NCI-H526 (cell line): ENCODE results near the gene FBXL13.
"Not testable (repeated sequence)": the region's sequence is repeated elsewhere in the genome, so short reads cannot be mapped to it uniquely, and the experiment has no call there.

Experiments
- DNase-seq, 2 experiments: peaks; one replicate each; lab custom pipeline; 2025; lab: John Stamatoyannopoulos, UW

The FBXL13 gene

DNA sequence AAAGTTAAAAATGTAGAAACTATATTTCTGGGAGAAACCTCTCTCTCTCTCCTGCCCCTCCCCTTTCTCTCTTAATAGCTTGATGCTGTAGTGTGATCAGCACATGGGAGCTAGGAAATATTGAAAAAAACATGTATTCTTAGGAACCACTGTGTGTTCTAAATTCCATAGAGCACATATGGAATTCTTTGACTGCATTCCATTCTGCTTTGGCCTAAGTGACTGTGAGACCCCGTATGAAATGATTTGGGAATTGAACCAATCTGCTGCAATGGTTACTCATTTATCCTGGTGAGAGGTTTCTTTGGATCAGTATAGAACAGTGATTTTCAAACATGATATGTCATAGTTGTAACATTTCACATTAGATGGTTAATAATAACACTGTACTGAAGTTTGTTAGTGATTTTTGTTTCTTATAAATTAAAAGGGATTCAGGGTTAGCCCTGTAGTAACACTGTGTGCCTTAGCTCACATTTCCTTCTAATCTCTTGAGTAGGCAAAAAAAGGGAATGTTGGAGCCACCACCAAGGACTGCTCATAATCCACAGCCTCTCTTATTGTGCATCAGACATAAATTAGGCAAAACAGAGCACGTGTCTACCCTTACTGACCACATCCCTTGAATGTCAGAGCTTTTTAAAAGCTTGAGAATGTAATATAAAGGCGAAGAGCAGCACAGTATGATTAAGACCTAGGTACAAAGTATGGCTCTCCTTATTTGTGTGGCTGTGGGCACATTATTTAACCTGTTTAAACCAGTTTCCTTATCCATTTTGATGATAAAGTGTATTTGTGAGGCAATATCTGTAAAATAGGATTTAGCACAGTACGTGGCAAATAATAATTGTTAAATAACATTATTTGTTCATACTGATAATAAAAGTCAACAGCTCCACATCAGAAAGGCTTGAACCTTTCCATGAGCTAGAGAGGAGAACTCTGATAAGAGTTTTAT, 256.7 kb downstream of the FBXL13 start:
- DNase-seq = peak in 1 of 2 experiments; percentile 2

DNA sequence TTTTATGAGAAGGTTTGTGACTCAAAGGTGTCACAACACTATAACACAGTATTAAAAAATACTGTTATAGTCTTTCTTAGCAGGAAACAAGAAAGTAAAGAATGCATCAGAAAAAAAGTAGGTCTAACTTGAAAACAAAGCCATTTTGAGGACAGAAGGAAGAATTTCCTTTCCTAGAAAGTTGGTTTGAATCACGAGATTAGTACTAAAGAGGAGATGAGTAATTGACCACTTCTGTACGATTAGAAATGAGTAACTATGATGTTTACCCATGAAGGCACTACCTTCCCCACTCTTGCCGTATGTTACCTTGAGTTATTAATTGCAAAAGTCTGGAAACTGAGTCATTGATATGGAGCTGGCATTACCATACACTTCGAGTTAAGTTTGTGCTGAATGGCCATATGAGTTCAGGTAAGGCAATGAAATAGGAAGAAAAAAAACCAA, 260.5 kb downstream of the FBXL13 start:
- DNase-seq = no peak

DNA sequence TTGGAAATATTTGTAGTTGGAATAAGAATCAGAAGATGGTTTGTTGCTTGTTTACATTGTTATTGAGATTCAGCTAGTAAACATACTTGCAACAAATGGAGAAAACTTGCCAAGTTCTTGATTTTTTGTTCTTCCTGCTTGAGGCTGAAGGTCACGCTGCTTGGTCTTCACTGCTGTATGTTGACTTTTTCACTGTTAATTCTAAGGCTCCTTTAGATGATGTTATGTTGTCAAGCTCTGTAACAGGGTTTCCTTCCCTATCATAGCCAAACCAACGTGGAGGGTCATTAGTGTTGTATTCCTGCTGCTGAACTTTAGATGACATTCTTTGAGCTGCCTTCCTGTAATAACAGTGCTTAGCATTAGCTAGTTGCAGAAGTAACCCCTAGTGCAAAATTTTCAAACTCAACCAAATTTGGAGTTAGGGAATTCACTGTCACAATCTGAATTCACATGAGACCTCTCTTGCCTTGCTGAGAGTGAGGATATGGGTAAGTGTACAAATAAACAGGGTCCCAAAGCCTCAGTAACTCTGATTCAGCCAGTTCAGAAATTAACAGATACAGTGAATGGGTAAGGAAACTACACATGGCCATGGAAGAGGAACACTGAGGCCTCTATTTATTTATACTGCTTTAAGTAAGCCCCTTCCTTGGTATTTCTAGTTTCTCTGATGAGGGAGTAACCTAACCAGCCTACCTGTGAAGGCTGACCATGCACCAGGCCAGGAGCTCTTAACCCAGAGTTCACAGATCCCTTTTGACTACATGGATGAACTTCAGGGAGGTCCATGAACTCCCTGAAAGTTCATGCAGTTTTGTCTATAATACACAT, 261.2 kb downstream of the FBXL13 start:
- no peak for DNase-seq

GRCh38 chr7:102811942-102812678, 262.5 kb downstream of the FBXL13 start:
- DNase-seq = no peak

DNA sequence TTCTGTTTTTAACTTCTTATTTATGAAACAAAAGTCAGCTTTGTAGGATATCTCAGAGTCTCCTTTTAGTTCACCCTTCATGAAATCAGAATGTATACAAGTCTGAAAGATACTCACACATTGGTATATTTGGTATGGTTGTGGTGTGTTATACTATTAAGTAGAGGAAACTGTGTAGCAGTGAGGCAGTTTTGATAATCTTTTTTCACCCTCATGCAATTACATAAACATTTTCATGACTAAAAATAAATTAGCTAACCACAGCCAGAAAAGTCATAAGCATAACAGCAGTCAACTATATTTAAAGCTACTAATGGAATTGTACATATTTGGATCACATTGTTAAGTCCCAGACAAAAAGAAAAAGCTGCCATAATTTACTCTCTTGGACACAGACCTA, 263.7 kb downstream of the FBXL13 start:
- no peak for DNase-seq

DNA sequence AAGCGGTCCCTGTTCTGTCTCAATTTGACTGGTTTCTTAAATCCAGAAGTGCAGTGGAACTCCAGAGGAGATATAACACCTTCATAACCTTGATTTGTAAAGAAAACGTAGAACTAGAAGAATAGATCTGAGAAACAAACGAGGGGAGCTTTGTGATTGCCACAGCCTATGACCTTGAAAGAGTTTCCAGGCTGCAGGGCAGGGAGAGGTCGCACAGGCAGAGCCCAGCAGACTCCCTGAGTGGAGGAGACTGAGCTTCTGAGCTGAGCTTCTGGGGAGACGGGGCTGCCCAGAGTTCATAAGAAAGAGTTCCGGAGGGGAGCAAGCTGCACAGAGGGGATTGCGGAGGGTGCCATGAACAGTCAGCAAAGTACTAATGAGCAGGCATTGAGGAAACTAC, 268.0 kb downstream of the FBXL13 start:
- no peak for DNase-seq

- not testable (repeated sequence) for DNase-seq
Observed at GRCh38 chr7:102795987-102796595, 278.5 kb downstream of the FBXL13 start.

DNA sequence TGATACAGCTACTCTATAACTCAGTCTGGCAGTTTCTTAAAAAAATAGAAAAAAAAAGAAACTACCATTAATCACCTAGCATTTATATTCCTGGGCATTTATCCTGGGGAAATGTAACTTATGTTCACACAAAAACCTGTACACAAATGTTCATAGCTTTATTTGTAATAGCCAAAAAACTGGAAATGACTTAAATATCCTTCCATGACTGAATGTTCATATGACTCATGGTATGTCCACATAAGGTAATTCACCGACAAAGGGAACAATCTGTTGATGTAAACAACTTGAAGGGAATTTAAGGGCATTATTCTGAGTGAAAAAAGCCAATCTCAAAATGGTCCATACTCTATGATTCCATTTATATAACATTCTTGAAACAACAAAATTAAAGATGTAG, 280.0 kb downstream of the FBXL13 start:
- not testable (repeated sequence) for DNase-seq

GRCh38 chr7:102791831-102792230, 282.8 kb downstream of the FBXL13 start:
- DNase-seq = not testable (repeated sequence)

- not testable (repeated sequence) for DNase-seq
Observed at GRCh38 chr7:102791367-102791766, 283.2 kb downstream of the FBXL13 start.

DNA sequence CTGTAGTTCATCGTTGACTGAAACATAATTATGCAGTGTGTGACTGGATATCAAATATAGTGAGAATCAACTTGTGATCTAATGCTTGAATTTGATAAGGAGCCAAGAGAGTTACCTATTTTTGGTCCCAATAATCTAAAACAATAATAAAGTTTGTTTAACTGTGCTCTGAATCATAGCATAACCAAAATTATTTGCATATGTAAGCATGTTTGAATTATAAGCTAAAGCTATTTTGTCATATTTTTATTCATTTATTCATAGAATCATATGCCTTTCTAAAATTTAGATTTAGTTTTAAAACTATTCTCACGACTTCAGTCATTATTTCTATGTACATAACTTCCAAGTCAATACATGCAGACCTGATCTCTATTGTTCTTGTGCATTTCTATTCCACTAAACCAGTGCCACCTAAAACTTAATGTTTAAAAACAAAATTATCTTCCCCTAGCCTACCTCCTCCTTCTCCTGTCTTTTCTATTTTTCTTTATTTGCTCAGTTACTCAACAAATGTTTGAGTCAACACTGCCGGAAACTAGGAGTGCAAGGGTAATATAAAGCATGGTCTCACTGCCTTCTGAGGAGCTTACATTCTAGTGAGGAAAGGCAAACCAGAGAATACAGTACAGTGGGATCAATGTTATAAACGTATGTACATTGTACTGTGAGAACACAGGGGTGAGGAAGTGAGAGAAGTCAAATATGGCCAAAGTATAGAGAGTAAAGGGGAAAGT, 284.1 kb downstream of the FBXL13 start:
- not testable (repeated sequence) for DNase-seq

- DNase-seq = not testable (repeated sequence)
Observed at GRCh38 chr7:102788770-102789169, 285.8 kb downstream of the FBXL13 start.

DNA sequence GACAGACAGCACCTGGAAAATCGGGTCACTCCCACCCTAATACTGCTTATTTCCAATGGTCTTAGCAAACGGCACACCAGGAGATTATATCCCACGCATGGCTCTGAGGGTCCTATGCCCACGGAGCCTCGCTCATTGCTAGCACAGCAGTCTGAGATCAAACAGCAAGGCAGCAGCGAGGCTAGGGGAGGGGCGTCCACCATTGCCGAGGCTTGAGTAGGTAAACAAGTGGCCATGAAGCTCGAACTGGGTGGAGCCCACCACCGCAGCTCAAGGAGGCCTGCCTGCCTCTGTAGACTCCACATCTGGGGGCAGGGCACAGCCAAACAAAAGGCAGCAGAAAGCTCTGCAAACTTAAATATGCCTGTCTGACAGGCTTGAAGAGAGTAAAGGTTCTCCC, 293.7 kb downstream of the FBXL13 start:
- DNase-seq = not testable (repeated sequence)

DNA sequence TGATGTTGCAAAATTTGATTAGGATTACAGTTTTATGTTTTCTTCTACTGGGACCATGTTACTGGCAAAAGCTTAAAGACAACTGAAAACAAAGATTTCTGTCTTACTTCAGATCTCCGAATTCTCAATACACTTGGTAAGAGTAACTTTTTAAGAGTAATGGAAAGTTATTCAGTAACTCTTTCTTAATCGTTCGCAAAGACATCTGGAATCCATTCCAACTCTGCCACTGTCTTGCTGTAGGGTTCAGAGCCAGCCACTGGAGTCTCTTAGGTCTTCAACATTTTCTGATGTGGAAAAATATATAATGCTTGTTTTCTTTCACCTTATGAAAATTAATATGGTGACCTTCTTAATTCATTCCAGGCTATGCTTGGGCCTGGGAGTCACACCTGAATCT, 295.9 kb downstream of the FBXL13 start:
- DNase-seq = not testable (repeated sequence)

GRCh38 chr7:102776217-102776616, 298.4 kb downstream of the FBXL13 start:
- not testable (repeated sequence) for DNase-seq

GRCh38 chr7:102770467-102770866, 304.1 kb downstream of the FBXL13 start:
- peak; percentile 12 to 42 for DNase-seq

DNA sequence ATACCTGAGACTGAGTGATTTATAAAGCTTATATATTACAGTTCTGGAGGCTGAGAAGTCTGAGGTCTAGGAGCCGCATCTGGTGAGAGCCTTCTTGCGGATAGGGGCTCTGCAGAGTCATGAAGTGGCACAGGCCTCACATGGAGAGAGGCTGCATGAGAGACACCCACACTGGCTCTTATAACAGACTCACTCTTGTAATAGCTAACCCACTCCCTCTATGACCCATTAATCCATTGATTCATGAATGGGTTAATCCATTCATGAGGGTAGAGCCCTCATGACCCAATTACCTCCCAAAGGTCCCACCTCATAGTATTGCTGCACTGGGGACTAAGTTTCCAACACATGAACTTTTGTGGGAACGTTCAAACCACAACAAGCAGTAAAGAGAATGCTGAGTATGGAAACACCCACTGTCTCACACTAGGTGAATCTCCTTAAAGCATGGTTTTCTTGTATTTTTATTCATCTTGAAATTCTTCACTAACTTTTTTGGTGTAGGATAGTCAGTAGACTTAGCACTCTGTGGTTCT, 304.9 kb downstream of the FBXL13 start:
- not testable (repeated sequence) for DNase-seq

- not testable (repeated sequence) for DNase-seq
Observed at GRCh38 chr7:102763295-102763905, 311.2 kb downstream of the FBXL13 start.
